Measurements from ENCODE around the gene KIRREL3. TPM values are rescaled to one million over a fixed set of nuclear protein-coding genes. Genes with fewer than 3 reads are reported as not detected.

KIRREL3 gene
- total RNA-seq, 2 experiments from 2014 or later = not detected

- no peaks in the 10 kb centered on the region for H3K9me3 Mint-ChIP-seq
- no peaks in the 10 kb centered on the region for H3K36me3 Mint-ChIP-seq (ENCODE audit: low read depth)
- Histone ChIP-seq H3K4me3 (ENCODE audit: low read length) (no peak overlapping the region), H3K4me1 (ENCODE audit: insufficient read depth, low read length) (no peaks in the 10 kb centered on the region), H3K27ac (ENCODE audit: low read depth in 1 of 2, low read length in 2 of 2) (no peak overlapping the region), H3K27me3 (ENCODE audit: control insufficient read depth in 1 of 2, insufficient read depth in 2 of 2, low read length in 2 of 2) (no peaks in the 10 kb centered on the region), H3K9me3 (ENCODE audit: control insufficient read depth in 1 of 2, insufficient read depth in 1 of 2, low read length in 2 of 2) (no peaks in the 10 kb centered on the region), H3K36me3 (ENCODE audit: insufficient read depth, low read length) (no peaks in the 10 kb centered on the region)
- DNase-seq (no peak), ATAC-seq (ENCODE audit: poor library complexity) (no peak)
- H3K4me1 Mint-ChIP-seq (ENCODE audit: low read depth) = no peaks in the 10 kb centered on the region
- no peak overlapping the region for H3K27ac Mint-ChIP-seq
- CTCF ChIA-PET = no interaction called here
- no peaks in the 10 kb centered on the region for H3K27me3 Mint-ChIP-seq
- POLR2A ChIA-PET = no interaction called here
- H3K4me3 Mint-ChIP-seq = no peak overlapping the region
- TF ChIP-seq CTCF (IDR thresholded peaks at IDR 0.05) = no peak
- intact Hi-C loops (cut with DNase I, micrococcal nuclease) = no loop called here
Observed at GRCh38 chr11:126949066-126949891, 51.3 kb downstream of the KIRREL3 start.

DNA sequence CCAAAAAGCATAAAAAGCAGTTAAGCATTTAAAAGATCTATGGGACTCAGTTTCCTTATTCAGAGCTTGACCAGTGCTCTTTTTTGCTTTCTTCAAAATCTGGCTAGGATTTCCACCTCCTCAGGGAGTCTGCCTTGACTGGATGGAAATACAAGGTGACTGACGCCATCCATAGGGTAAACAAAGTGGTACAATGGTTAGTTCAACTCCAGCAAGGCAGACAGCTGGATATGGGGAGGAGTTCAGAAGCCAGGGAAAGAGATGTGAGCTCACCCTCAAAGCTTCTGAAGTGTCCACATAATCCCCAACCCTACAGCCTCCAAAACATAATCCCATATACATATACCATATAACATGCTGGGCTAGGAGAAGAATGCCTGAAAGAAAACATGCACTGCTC lies 52.0 kb downstream of the KIRREL3 start:
- no peak overlapping the region for H3K27ac Mint-ChIP-seq
- Histone ChIP-seq H3K27me3 (ENCODE audit: control insufficient read depth in 1 of 2, insufficient read depth in 2 of 2, low read length in 2 of 2) (no peaks in the 10 kb centered on the region), H3K9me3 (ENCODE audit: control insufficient read depth in 1 of 2, insufficient read depth in 1 of 2, low read length in 2 of 2) (no peaks in the 10 kb centered on the region), H3K36me3 (ENCODE audit: insufficient read depth, low read length) (no peaks in the 10 kb centered on the region), H3K4me3 (ENCODE audit: low read length) (no peak overlapping the region), H3K4me1 (ENCODE audit: insufficient read depth, low read length) (no peaks in the 10 kb centered on the region), H3K27ac (ENCODE audit: low read depth in 1 of 2, low read length in 2 of 2) (no peak overlapping the region)
- ChIA-PET POLR2A (no interaction called here), CTCF (no interaction called here)
- H3K4me3 Mint-ChIP-seq = no peak overlapping the region
- no peak for ATAC-seq (ENCODE audit: poor library complexity)
- intact Hi-C loops (cut with DNase I, micrococcal nuclease) = no loop called here
- H3K27me3 Mint-ChIP-seq = no peaks in the 10 kb centered on the region
- H3K36me3 Mint-ChIP-seq (ENCODE audit: low read depth) = no peaks in the 10 kb centered on the region
- no peaks in the 10 kb centered on the region for H3K9me3 Mint-ChIP-seq
- H3K4me1 Mint-ChIP-seq (ENCODE audit: low read depth) = no peaks in the 10 kb centered on the region
- TF ChIP-seq CTCF (IDR thresholded peaks at IDR 0.05) = no peak
- no peak for DNase-seq

DNA sequence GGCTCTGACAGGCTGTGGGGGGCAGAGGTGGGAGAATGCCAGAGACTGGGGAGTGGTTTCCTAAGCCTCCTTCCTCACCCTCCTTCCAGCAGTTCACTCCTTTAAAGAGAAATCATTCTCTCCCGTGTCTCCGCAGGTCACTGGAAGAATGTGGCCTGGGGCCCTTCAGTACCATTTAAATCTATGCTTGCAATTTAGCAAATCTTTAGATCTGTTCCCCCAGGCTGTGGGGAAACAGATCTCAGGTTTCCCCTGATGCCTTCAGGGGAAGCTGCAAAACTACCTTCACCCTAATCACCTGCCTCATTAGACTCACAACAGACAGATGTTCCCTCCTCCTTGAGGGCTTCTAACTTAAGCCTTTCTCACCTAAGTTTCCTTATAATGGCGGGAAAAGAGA lies 55.3 kb downstream of the KIRREL3 start:
- Mint-ChIP-seq H3K9me3 (no peaks in the 10 kb centered on the region), H3K36me3 (ENCODE audit: low read depth) (no peaks in the 10 kb centered on the region), H3K4me3 (no peak overlapping the region), H3K27me3 (no peaks in the 10 kb centered on the region), H3K4me1 (ENCODE audit: low read depth) (no peaks in the 10 kb centered on the region), H3K27ac (no peak overlapping the region)
- Histone ChIP-seq H3K27me3 (ENCODE audit: control insufficient read depth in 1 of 2, insufficient read depth in 2 of 2, low read length in 2 of 2) (no peaks in the 10 kb centered on the region), H3K4me3 (ENCODE audit: low read length) (no peak overlapping the region), H3K9me3 (ENCODE audit: control insufficient read depth in 1 of 2, insufficient read depth in 1 of 2, low read length in 2 of 2) (no peaks in the 10 kb centered on the region), H3K27ac (ENCODE audit: low read depth in 1 of 2, low read length in 2 of 2) (no peak overlapping the region), H3K4me1 (ENCODE audit: insufficient read depth, low read length) (no peaks in the 10 kb centered on the region), H3K36me3 (ENCODE audit: insufficient read depth, low read length) (no peaks in the 10 kb centered on the region)
- DNase-seq (no peak), ATAC-seq (ENCODE audit: poor library complexity) (no peak)
- ChIA-PET POLR2A (no interaction called here), CTCF (no interaction called here)
- intact Hi-C loops (cut with DNase I, micrococcal nuclease) = no loop called here
- no peak for TF ChIP-seq CTCF (IDR thresholded peaks at IDR 0.05)

Measured in CD4-positive, alpha-beta T cell (primary cell).